Smooth muscle cell (in vitro differentiated cells): ENCODE measurements around the gene GPR26. TPM values are rescaled to one million over a fixed set of nuclear protein-coding genes. Genes with fewer than 3 reads are reported as not detected.
"Not testable (repeated sequence)": the region's sequence is repeated elsewhere in the genome, so short reads cannot be mapped to it uniquely, and the experiment has no call there.

Experiments used
- DNase-seq: peaks from one replicate; lab custom pipeline; 2025; ENCODE audit not compliant: unreplicated experiment; lab: John Stamatoyannopoulos, UW
- H2AFZ ChIP-seq: fragments of 200-600 bp; sonication (generic); 2 replicates; pipeline ENCODE4 v1.6.0; 2016; ENCODE audit warnings: antibody characterized with exemption, low read depth, mild to moderate bottlenecking
- H3F3A ChIP-seq: fragments of 200-600 bp; sonication (generic); 2 replicates; pipeline ENCODE4 v1.6.0; 2017; ENCODE audit warnings: antibody characterized with exemption, low read depth
- H3K27ac ChIP-seq: fragments of 200-600 bp; sonication (generic); 2 replicates; pipeline ENCODE4 v1.5.1; 2016; ENCODE audit warnings: low read depth, mild to moderate bottlenecking
- H3K27me3 ChIP-seq: fragments of 200-600 bp; sonication (generic); 2 replicates; pipeline ENCODE4 v1.6.1; 2016; ENCODE audit warnings: low read depth, mild to moderate bottlenecking
- H3K36me3 ChIP-seq: fragments of 200-600 bp; sonication (generic); 2 replicates; pipeline ENCODE4 v1.5.1; 2016; ENCODE audit warnings: low read depth
- H3K4me1 ChIP-seq: fragments of 200-600 bp; sonication (generic); 2 replicates; pipeline ENCODE4 v1.5.1; 2016; ENCODE audit warnings: low read depth
- H3K4me2 ChIP-seq: fragments of 200-600 bp; sonication (generic); 2 replicates; pipeline ENCODE4 v1.6.0; 2016; ENCODE audit warnings: mild to moderate bottlenecking
- H3K4me3 ChIP-seq: fragments of 200-600 bp; sonication (generic); 2 replicates; pipeline ENCODE4 v1.5.1; 2016; ENCODE audit warnings: mild to moderate bottlenecking
- H3K79me2 ChIP-seq: fragments of 200-600 bp; sonication (generic); 2 replicates; pipeline ENCODE4 v1.6.0; 2016; ENCODE audit warnings: low read depth, mild to moderate bottlenecking
- H3K9ac ChIP-seq: fragments of 200-600 bp; sonication (generic); 2 replicates; pipeline ENCODE4 v1.6.0; 2016; ENCODE audit warnings: low read depth
- H3K9me3 ChIP-seq: fragments of 200-600 bp; sonication (generic); replicated peaks from 2 replicates; pipeline ENCODE4 v1.5.1; 2016; ENCODE audit warnings: low read depth
- H4K20me1 ChIP-seq: fragments of 200-600 bp; sonication (generic); 2 replicates; pipeline ENCODE4 v1.6.0; 2016; ENCODE audit warnings: low read depth
- WGBS: methylation state at CpG from one replicate; pipeline ENCODE4 v1.1.7; 2016; ENCODE audit warnings: low lambda C conversion rate; 5-methylcytosine and 5-hydroxymethylcytosine counted together
- polyA plus RNA-seq: library from polyadenylated mRNA; unstranded; fragments of >200 nt; fragmentation: Nextera tagmentation; extraction: Ambion mirVana; gene quantifications from 2 replicates; pipeline ENCODE4 v1.2.1, GENCODE V29; 2016
- total RNA-seq: library from RNA; depleted of rRNA; stranded (reverse); fragments of >200 nt; gene quantifications from 2 replicates; pipeline ENCODE4 v1.2.3, GENCODE V29; 2014
- TF ChIP-seq, protein P1 (sequence below): fragments of 200-600 bp; sonication (generic); IDR thresholded peaks from 2 replicates; pipeline ENCODE4 v1.5.1; 2017; ENCODE audit warnings: borderline replicate concordance, mild to moderate bottlenecking, antibody characterized with exemption; ENCODE audit not compliant: insufficient read depth, poor library complexity, severe bottlenecking

Gene GPR26
- total and polyA plus RNA-seq, 2 experiments from 2014 or later: not detected

DNA sequence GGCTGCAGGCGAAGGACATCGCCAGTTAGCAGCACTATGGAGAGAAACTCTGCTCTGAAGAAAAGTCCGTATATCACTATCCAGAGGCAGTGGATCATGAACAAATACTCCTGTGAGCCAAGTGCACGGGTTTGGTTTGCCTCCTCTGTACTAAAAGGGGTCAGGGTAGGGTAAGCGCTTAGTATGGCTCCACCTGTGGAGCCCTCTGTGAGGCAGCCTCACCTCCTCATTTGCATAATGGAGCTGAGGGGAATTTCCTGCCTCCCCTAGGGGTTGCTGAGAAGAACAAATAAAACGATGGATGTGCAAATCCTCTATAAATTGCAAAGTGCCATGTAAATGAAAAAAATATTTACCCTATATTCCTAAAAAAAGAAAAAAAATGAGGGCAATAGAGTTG, 63.4 kb downstream of the GPR26 start:
- Histone ChIP-seq H3K4me3 (no peak overlapping the region), H3K9ac (no peak overlapping the region), H3F3A (no peaks in the 10 kb centered on the region), H3K27me3 (no peaks in the 10 kb centered on the region), H4K20me1 (no peaks in the 10 kb centered on the region), H3K27ac (no peak overlapping the region), H3K36me3 (no peaks in the 10 kb centered on the region), H2AFZ (no peak overlapping the region), H3K9me3 (no peaks in the 10 kb centered on the region), H3K4me1 (peaks cover 4% of the 10 kb centered on the region), H3K4me2 (no peak overlapping the region), H3K79me2 (no peaks in the 10 kb centered on the region)
- WGBS: 69% methylated on average over 6 of the region's 6 CpGs
- no peak for DNase-seq
- TF ChIP-seq, protein P1, sequence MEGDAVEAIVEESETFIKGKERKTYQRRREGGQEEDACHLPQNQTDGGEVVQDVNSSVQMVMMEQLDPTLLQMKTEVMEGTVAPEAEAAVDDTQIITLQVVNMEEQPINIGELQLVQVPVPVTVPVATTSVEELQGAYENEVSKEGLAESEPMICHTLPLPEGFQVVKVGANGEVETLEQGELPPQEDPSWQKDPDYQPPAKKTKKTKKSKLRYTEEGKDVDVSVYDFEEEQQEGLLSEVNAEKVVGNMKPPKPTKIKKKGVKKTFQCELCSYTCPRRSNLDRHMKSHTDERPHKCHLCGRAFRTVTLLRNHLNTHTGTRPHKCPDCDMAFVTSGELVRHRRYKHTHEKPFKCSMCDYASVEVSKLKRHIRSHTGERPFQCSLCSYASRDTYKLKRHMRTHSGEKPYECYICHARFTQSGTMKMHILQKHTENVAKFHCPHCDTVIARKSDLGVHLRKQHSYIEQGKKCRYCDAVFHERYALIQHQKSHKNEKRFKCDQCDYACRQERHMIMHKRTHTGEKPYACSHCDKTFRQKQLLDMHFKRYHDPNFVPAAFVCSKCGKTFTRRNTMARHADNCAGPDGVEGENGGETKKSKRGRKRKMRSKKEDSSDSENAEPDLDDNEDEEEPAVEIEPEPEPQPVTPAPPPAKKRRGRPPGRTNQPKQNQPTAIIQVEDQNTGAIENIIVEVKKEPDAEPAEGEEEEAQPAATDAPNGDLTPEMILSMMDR: no peak

DNA sequence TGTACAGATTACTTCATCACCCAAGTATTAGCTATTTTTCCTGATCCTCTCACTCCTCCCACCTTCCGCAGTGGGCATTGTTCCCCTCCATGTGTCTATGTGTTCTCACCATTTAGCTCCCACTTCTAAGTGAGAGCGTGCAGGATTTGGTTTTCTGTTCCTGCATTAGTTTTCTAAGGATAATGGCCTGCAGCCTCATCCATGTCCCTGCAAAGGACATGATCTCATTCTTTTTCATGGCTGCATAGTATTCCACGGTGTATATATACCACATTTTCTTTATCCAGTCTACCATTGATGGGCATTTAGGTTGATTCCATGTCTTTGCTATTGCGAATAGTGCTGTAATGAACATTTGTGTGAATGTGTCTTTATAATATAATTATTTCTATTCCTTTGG, 70.8 kb downstream of the GPR26 start:
- H3K9me3 ChIP-seq, H2AFZ ChIP-seq, DNase-seq, H3K4me2 ChIP-seq, H3K36me3 ChIP-seq, H4K20me1 ChIP-seq, H3K4me3 ChIP-seq, H3F3A ChIP-seq, H3K79me2 ChIP-seq, H3K4me1 ChIP-seq, H3K27ac ChIP-seq, H3K27me3 ChIP-seq, H3K9ac ChIP-seq: not testable (repeated sequence)
- 93% methylated on average over 4 of the region's 4 CpGs for WGBS

DNA sequence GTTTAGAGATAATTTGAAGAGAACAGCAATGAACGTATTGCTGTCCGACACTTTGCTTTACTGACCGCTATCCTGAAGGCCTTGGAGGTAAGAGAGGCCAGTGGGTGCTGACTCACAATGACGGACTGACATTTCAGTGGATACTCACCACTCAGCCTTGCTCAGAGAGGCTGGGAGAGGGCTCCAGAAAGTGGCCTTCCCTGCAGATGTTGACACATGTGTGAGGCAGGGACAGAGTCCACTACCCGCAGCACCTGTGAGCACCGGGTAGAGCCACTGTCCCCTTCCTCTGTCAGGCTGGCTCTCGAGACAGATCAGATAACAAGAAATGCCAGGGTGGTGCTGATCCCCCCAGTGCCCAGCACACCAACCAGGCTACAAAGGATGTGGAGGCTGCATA, 75.0 kb downstream of the GPR26 start:
- Histone ChIP-seq H3K36me3 (no peaks in the 10 kb centered on the region), H3K9me3 (no peaks in the 10 kb centered on the region), H3K4me1 (no peaks in the 10 kb centered on the region), H3K4me2 (no peak overlapping the region), H3K79me2 (no peaks in the 10 kb centered on the region), H2AFZ (no peak overlapping the region), H3K4me3 (no peak overlapping the region), H3K9ac (no peak overlapping the region), H3K27ac (no peak overlapping the region), H3K27me3 (no peaks in the 10 kb centered on the region), H3F3A (no peaks in the 10 kb centered on the region), H4K20me1 (no peaks in the 10 kb centered on the region)
- TF ChIP-seq, protein P1: no peak
- WGBS: 77% methylated on average over 7 of the region's 7 CpGs
- no peak for DNase-seq

DNA sequence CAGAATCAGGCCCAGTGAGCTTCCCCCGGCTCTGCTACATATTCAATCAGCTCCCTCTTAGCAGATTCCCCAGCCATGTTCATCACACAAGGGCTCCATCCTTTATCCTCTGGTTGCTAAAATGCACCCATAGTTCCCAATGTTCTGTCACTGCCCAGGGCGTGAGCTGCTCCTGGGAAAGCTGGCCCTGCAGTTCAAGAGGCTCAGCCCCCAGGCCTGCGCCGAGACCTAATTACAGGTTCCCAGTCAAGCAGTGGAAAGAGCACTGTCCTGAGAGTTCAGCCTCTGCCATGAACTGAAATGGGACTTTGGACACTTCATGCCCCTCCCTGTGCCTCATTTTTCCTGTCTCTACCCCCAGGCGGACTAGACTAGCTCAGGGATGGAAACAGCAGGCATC, 75.6 kb downstream of the GPR26 start:
- Histone ChIP-seq H3K4me2 (no peak overlapping the region), H3K4me1 (no peaks in the 10 kb centered on the region), H3K36me3 (no peaks in the 10 kb centered on the region), H3K79me2 (no peaks in the 10 kb centered on the region), H2AFZ (no peak overlapping the region), H3K9me3 (no peaks in the 10 kb centered on the region), H3K9ac (no peak overlapping the region), H3K4me3 (no peak overlapping the region), H4K20me1 (no peaks in the 10 kb centered on the region), H3K27ac (no peak overlapping the region), H3K27me3 (no peaks in the 10 kb centered on the region), H3F3A (no peaks in the 10 kb centered on the region)
- 85% methylated on average over 5 of the region's 5 CpGs for WGBS
- no peak for DNase-seq
- TF ChIP-seq, protein P1: no peak
